Neutrophil (primary cell): ENCODE results near the gene ARL4D.
"Not testable (repeated sequence)": the region's sequence is repeated elsewhere in the genome, so short reads cannot be mapped to it uniquely, and the experiment has no call there.

Experiments
- H3K27ac ChIP-seq: fragments of 200-600 bp; sonication (generic); 2 replicates; pipeline ENCODE4 v1.5.1; 2016; ENCODE audit warnings: mild to moderate bottlenecking, moderate library complexity
- H3K27me3 ChIP-seq: fragments of 200-600 bp; sonication (generic); 2 replicates; pipeline ENCODE4 v1.6.0; 2016; ENCODE audit warnings: mild to moderate bottlenecking
- H3K36me3 ChIP-seq: fragments of 200-600 bp; sonication (generic); 2 replicates; pipeline ENCODE4 v1.5.1; 2017
- H3K4me1 ChIP-seq, 2 experiments: fragments of 200-600 bp in 1 of 2; sonication (generic) in 1 of 2; 1 replicate in 1 of 2; 2 replicates in 1 of 2; pipeline versions ENCODE4 v1.5.1 to v1.6.1; 2013 to 2016; ENCODE audit warnings: low read depth in 1 of 2, low read length in 1 of 2, mild to moderate bottlenecking in 1 of 2, moderate library complexity in 1 of 2; ENCODE audit not compliant: control insufficient read depth in 1 of 2, insufficient read depth in 1 of 2
- H3K4me3 ChIP-seq, 2 experiments: fragments of 200-600 bp in 1 of 2; sonication (generic) in 1 of 2; 1 replicate in 1 of 2; 2 replicates in 1 of 2; pipeline ENCODE4 v1.5.1; 2013 to 2016; ENCODE audit warnings: low read depth in 1 of 2, low read length in 1 of 2, mild to moderate bottlenecking in 1 of 2, moderate library complexity in 1 of 2
- H3K9me3 ChIP-seq: fragments of 200-600 bp; sonication (generic); 2 replicates; pipeline ENCODE4 v1.5.1; 2016
- TF ChIP-seq, protein P1 (sequence below): fragments of 200-600 bp; sonication (generic); IDR thresholded peaks from 2 replicates; pipeline ENCODE4 v1.5.1; 2016; ENCODE audit warnings: antibody characterized with exemption

Gene ARL4D

DNA sequence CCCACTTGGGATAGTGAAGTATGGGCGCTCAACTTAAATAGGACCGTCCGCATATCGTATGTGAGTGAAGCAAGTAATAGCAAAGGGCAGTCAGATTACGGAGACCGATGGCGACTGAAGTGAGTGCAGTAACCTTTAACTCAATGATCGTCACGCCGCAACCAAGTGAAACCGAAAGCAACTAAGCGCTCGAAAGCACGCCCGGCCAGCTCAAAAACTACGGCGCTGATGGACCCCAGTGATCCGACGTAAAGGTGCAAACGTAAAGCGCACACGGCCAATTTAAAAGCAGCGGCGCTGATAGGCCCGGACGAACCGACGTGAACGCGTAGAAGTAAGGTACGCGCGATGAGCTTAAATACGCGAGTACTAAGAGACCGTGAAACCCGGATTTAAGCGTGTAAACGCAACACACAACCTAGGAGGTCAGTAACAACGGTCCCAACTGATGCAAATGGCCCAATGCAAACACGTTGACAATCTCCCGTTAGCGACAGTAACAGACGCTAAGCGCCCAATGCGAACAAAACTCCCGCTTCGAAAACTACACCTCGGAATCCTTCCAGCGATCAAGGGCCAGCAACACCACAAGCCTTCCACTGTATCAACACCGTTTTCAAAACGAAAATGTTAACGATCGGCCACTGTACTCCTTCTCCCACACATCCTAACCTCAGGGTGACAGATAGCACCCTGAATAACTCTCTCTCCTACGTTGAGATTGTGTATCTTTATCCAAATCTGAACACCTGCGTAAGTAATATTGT is 37.9 kb upstream of the ARL4D start:
- TF ChIP-seq, protein P1, sequence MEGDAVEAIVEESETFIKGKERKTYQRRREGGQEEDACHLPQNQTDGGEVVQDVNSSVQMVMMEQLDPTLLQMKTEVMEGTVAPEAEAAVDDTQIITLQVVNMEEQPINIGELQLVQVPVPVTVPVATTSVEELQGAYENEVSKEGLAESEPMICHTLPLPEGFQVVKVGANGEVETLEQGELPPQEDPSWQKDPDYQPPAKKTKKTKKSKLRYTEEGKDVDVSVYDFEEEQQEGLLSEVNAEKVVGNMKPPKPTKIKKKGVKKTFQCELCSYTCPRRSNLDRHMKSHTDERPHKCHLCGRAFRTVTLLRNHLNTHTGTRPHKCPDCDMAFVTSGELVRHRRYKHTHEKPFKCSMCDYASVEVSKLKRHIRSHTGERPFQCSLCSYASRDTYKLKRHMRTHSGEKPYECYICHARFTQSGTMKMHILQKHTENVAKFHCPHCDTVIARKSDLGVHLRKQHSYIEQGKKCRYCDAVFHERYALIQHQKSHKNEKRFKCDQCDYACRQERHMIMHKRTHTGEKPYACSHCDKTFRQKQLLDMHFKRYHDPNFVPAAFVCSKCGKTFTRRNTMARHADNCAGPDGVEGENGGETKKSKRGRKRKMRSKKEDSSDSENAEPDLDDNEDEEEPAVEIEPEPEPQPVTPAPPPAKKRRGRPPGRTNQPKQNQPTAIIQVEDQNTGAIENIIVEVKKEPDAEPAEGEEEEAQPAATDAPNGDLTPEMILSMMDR = peak; percentile 31

DNA sequence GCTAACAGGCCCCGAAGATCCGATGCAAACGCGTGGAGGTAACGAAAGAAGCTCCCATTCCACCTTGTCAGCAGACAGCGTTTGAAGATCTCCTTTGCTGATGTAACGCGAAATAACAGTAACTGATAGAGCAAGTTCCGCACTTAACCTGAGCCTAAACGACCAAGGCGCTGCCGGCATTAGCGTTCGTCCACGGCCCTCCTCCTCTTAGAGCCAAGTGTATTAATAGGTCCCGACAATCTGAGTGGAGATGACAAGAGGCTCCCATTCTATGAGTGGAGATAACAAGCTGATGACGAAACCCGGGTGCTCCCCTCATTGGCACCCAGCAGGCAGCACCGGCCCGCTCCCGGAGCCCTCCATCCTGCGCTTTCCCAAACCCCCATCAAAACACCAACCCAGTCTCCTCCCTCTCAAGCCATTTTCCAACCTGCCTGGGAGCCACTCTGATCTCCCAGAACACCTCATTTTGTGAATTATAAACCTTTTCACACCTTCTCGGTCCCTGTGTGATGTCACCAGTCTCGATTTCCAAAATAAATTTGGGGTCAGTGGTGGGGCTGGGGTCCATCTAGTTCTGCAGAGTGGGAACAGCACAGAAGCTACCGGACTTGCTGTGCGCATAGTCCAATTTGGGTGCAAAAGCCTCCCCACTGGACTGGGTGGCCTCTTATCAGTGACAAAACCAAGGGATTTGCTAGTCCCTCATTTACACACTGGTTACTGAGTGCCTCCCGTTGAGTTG is 35.4 kb upstream of the ARL4D start:
- H3K4me3 ChIP-seq = no peak overlapping the region
- H3K4me1 ChIP-seq = peaks cover 30 to 37% of the 10 kb centered on the region in 2 experiments
- TF ChIP-seq, protein P1 = no peak
- no peaks in the 10 kb centered on the region for H3K36me3 ChIP-seq
- no peak overlapping the region for H3K27ac ChIP-seq
- H3K9me3 ChIP-seq = no peaks in the 10 kb centered on the region
- H3K27me3 ChIP-seq = no peaks in the 10 kb centered on the region

More for the DNA sequence above, 37.9 kb upstream of the ARL4D start:
- H3K9me3 ChIP-seq = no peaks in the 10 kb centered on the region
- peak overlapping the region; percentile 88 for H3K27ac ChIP-seq
- H3K4me1 ChIP-seq = peaks cover 19 to 26% of the 10 kb centered on the region in 2 experiments
- no peaks in the 10 kb centered on the region for H3K27me3 ChIP-seq
- peak overlapping the region; percentile 66 to 97 for H3K4me3 ChIP-seq
- H3K36me3 ChIP-seq = no peaks in the 10 kb centered on the region

DNA sequence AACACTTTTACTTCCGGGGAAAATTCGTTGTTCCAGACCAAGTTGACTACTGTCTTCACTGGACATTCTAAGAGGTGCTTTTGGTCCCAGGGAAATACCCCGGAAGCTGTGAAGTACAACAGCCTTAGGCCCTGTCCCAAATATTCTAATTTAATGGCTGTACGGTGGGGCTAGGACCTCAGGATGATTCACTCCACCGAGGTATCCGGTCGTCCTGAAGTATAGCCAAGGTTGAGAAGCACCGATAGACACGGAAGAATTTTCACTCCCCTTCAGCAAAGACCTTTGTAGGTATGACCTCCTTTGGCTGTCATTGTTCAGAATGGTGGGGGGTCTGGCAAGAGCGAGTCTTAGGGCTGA is 34.9 kb upstream of the ARL4D start:
- peaks cover 30 to 39% of the 10 kb centered on the region in 2 experiments for H3K4me1 ChIP-seq
- no peaks in the 10 kb centered on the region for H3K9me3 ChIP-seq
- H3K27me3 ChIP-seq = no peaks in the 10 kb centered on the region
- H3K27ac ChIP-seq = no peak overlapping the region
- TF ChIP-seq, protein P1 = no peak
- H3K4me3 ChIP-seq = no peak overlapping the region
- no peaks in the 10 kb centered on the region for H3K36me3 ChIP-seq

DNA sequence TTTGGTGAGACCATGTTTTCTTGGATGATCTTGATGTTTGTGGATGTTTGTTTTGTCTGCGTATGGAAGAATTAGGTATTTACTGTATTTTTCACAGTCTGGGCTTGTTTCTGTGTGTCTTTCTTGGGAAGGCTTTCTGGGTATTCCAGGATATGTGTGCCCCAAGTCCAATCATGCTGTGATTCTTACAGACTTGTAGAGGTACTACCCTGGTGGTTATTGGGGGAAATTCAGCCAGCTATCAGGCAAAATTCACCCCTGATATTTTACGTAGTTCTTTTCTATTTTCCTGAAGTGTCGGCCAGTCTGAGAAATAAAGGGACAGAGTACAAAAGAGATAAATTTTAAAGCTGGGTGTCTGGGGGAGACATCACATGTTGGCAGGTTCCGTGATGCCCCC is 33.4 kb upstream of the ARL4D start:
- Histone ChIP-seq H3K9me3 (no peaks in the 10 kb centered on the region), H3K4me1 (peaks cover 29 to 36% of the 10 kb centered on the region in 2 experiments), H3K36me3 (no peaks in the 10 kb centered on the region), H3K4me3 (no peak overlapping the region), H3K27me3 (no peaks in the 10 kb centered on the region), H3K27ac (no peak overlapping the region)
- TF ChIP-seq, protein P1 = no peak

DNA sequence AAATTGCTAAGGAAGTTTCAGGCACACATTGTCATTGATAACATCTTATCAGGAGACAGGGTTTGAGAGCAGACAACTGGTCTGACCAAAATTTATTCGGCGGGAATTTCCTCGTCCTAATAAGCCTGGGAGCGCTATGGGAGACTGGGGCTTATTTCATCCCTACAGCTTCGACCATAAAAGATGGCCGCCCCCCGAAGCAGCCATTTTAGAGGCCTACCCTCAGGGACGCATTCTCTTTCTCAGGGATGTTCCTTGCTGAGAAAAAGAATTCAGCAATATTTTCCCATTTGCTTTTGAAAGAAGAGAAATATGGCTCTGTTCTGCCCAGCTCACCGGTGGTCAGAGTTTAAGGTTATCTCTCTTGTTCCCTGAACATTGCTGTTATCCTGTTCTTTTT is 32.9 kb upstream of the ARL4D start:
- H3K9me3 ChIP-seq, H3K27ac ChIP-seq, H3K4me3 ChIP-seq, H3K36me3 ChIP-seq, H3K27me3 ChIP-seq: not testable (repeated sequence)
- peaks cover 28 to 33% of the 10 kb centered on the region in 2 experiments for H3K4me1 ChIP-seq
